ENCODE data around the gene TLE7.

The TLE7 gene

GRCh38 chr16:71480956-71481355 lies 39.1 kb upstream of the TLE7 start:
- Histone ChIP-seq H3K4me1 (ENCODE audit: low read length) (peaks cover 9% of the 10 kb centered on the region; the same call in 1 of the 2 replicates), H2AFZ (ENCODE audit: low read length) (no peak overlapping the region), H3K9ac (ENCODE audit: low read length) (no peak overlapping the region), H3K9me2 (replicated peaks; ENCODE audit: insufficient read depth, low read length) (no peaks in the 10 kb centered on the region), H3K27me3 (replicated peaks; ENCODE audit: insufficient read depth, low read length) (no peaks in the 10 kb centered on the region), H3K27ac (ENCODE audit: low read length) (no peak overlapping the region), H3K4me3 (ENCODE audit: low read length) (no peak overlapping the region), H3K79me2 (ENCODE audit: low read length) (no peaks in the 10 kb centered on the region), H3K4me2 (ENCODE audit: low read depth, low read length) (no peak overlapping the region), H3K36me3 (replicated peaks; ENCODE audit: insufficient read depth, low read length) (no peaks in the 10 kb centered on the region), H3F3A (ENCODE audit: insufficient read depth, low read length) (peaks cover 8% of the 10 kb centered on the region; the same call in 1 of the 2 replicates), H4K20me1 (ENCODE audit: insufficient read depth, low read length) (no peaks in the 10 kb centered on the region), H3K9me3 (replicated peaks; ENCODE audit: insufficient read depth, low read length) (no peaks in the 10 kb centered on the region)
- DNase-seq, result no peak
- TF ChIP-seq EZH2phosphoT487 (IDR thresholded peaks at IDR 0.05; ENCODE audit: low read length), result no peak
- TF ChIP-seq CTCF (IDR thresholded peaks at IDR 0.05; ENCODE audit: low read length), result no peak
- TF ChIP-seq EZH2 (optimal IDR thresholded peaks at IDR 0.05; ENCODE audit: low read depth, low read length), result no peak

- DNase-seq, result no peak
- H3K9ac ChIP-seq (ENCODE audit: low read length), result no peak overlapping the region
- H3K9me3 ChIP-seq (replicated peaks; ENCODE audit: insufficient read depth, low read length), result no peaks in the 10 kb centered on the region
- no peak overlapping the region for H2AFZ ChIP-seq (ENCODE audit: low read length)
- H3K4me3 ChIP-seq (ENCODE audit: low read length), result no peak overlapping the region
- no peaks in the 10 kb centered on the region for H3K36me3 ChIP-seq (replicated peaks; ENCODE audit: insufficient read depth, low read length)
- TF ChIP-seq CTCF (IDR thresholded peaks at IDR 0.05; ENCODE audit: low read length), result peak; percentile 32; the same call in 1 of the 2 replicates
- no peak for TF ChIP-seq EZH2 (optimal IDR thresholded peaks at IDR 0.05; ENCODE audit: low read depth, low read length)
- TF ChIP-seq EZH2phosphoT487 (IDR thresholded peaks at IDR 0.05; ENCODE audit: low read length), result no peak
- H4K20me1 ChIP-seq (ENCODE audit: insufficient read depth, low read length), result no peaks in the 10 kb centered on the region
- H3K27ac ChIP-seq (ENCODE audit: low read length), result no peak overlapping the region
- peaks cover 8% of the 10 kb centered on the region; the same call in 1 of the 2 replicates for H3F3A ChIP-seq (ENCODE audit: insufficient read depth, low read length)
- H3K4me1 ChIP-seq (ENCODE audit: low read length), result peaks cover 9% of the 10 kb centered on the region; the same call in 1 of the 2 replicates
- H3K27me3 ChIP-seq (replicated peaks; ENCODE audit: insufficient read depth, low read length), result no peaks in the 10 kb centered on the region
- H3K79me2 ChIP-seq (ENCODE audit: low read length), result no peaks in the 10 kb centered on the region
- H3K4me2 ChIP-seq (ENCODE audit: low read depth, low read length), result no peak overlapping the region
- H3K9me2 ChIP-seq (replicated peaks; ENCODE audit: insufficient read depth, low read length), result no peaks in the 10 kb centered on the region
These were observed 37.6 kb upstream of the TLE7 start for GRCh38 chr16:71479420-71479819.

GRCh38 chr16:71476457-71477124 lies 34.7 kb upstream of the TLE7 start:
- Histone ChIP-seq H2AFZ (ENCODE audit: low read length) (no peak overlapping the region), H3K9me2 (replicated peaks; ENCODE audit: insufficient read depth, low read length) (no peaks in the 10 kb centered on the region), H3K36me3 (replicated peaks; ENCODE audit: insufficient read depth, low read length) (no peaks in the 10 kb centered on the region), H3K4me1 (ENCODE audit: low read length) (peaks cover 9% of the 10 kb centered on the region; the same call in 1 of the 2 replicates), H3K79me2 (ENCODE audit: low read length) (no peaks in the 10 kb centered on the region), H3F3A (ENCODE audit: insufficient read depth, low read length) (0 out of 2 replicates have a peak, but pooled peaks cover 4% of the 10 kb centered on the region), H3K9ac (ENCODE audit: low read length) (no peak overlapping the region), H3K27me3 (replicated peaks; ENCODE audit: insufficient read depth, low read length) (no peaks in the 10 kb centered on the region), H3K4me2 (ENCODE audit: low read depth, low read length) (peak overlapping the region; percentile 52), H3K27ac (ENCODE audit: low read length) (peak overlapping the region; percentile 4; the same call in 1 of the 2 replicates), H3K4me3 (ENCODE audit: low read length) (peak overlapping the region; percentile 39; the same call in 1 of the 2 replicates), H4K20me1 (ENCODE audit: insufficient read depth, low read length) (no peaks in the 10 kb centered on the region), H3K9me3 (replicated peaks; ENCODE audit: insufficient read depth, low read length) (no peaks in the 10 kb centered on the region)
- TF ChIP-seq EZH2phosphoT487 (IDR thresholded peaks at IDR 0.05; ENCODE audit: low read length) (no peak), CTCF (IDR thresholded peaks at IDR 0.05; ENCODE audit: low read length) (no peak), EZH2 (optimal IDR thresholded peaks at IDR 0.05; ENCODE audit: low read depth, low read length) (no peak)
- DNase-seq, result peak; percentile 24

All from MM.1S (cell line).